ENCODE measurements around the gene BANP. TPM values are rescaled to one million over a fixed set of nuclear protein-coding genes. Genes with fewer than 3 reads are reported as not detected.
"Not testable (repeated sequence)": the region's sequence is repeated elsewhere in the genome, so short reads cannot be mapped to it uniquely, and the experiment has no call there.

Gene BANP
- total RNA-seq, 1 experiment from 2014 or later: 49.6 TPM

DNA sequence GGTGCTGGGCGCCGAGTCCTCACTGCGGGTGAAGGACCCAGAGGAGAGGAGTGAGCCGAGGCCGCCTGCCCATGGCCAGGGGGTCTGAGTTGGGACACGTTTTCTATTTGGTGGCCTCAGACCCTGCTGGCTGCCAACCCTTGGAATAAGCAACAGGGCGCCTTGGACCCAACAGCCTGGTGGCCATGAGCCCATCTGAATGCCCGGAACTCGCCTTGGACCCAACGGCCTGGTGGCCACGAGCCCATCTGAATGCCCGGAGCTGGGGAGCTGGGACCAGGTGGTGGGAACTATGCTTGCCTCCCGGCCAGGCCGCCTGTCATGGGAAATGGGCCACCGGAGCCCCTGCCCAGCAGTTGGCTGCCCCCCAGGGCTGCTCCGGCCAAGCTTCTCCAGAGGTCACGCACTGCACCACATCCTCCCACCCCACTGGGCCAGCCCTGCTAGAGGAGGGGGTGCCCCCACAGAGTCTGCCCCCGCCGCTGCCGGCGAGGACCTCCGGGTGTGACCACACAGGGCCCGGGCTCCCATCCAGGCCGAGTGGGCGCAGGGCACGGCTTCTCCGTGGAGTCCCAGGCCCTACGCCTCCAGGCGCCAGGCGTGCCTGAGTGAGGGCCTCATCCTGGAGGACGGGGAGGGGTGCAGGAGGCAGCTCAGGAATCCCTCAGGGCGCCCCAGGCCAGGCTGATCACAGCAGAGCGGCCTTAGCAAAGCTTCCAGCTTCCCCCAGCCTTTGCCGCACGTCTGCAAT is 140.2 kb downstream of the BANP start:
- H3K36me3 Mint-ChIP-seq (ENCODE audit: insufficient read depth, unreplicated experiment); H3K4me3 Mint-ChIP-seq (ENCODE audit: low read depth, unreplicated experiment); H3K9me3 Mint-ChIP-seq (ENCODE audit: low read depth, unreplicated experiment); BruUV-seq (replicated peaks); H3K4me1 Mint-ChIP-seq (ENCODE audit: low read depth, unreplicated experiment); H3K27ac Mint-ChIP-seq (ENCODE audit: unreplicated experiment); DNase-seq; intact Hi-C loops (cut with micrococcal nuclease; ENCODE audit: unreplicated experiment): not testable (repeated sequence)
- CTCF ChIA-PET: interaction anchor here (0.5 kb wide), 1 partner anchor 164 kb away, joined by 4 read pairs; no protein-coding TSS in a partner anchor
- peaks cover 39% of the 10 kb centered on the region for H3K27me3 Mint-ChIP-seq (ENCODE audit: unreplicated experiment)

DNA sequence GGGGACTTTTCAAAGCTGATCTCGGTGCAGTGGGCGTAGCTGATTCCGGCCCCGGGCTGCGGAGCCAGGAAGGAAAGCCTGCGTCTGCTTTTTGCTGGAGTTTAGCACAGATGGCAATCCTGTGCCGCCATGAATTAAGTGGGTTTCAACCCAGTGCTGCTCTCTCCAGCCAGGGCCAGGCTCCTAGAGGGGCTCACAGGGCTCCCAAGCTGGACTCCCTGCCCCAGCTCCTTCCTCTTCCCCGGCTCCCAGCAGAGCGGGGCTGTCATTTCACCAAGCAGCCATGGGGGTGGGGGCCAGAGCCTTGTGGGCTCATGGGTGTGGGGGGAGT is 140.7 kb downstream of the BANP start:
- H3K4me1 Mint-ChIP-seq (ENCODE audit: low read depth, unreplicated experiment); H3K27ac Mint-ChIP-seq (ENCODE audit: unreplicated experiment); DNase-seq; intact Hi-C loops (cut with micrococcal nuclease; ENCODE audit: unreplicated experiment); BruUV-seq (replicated peaks); H3K36me3 Mint-ChIP-seq (ENCODE audit: insufficient read depth, unreplicated experiment); H3K4me3 Mint-ChIP-seq (ENCODE audit: low read depth, unreplicated experiment); H3K9me3 Mint-ChIP-seq (ENCODE audit: low read depth, unreplicated experiment): not testable (repeated sequence)
- CTCF ChIA-PET: interaction anchor here (0.5 kb wide), 1 partner anchor 164 kb away, joined by 4 read pairs; no protein-coding TSS in a partner anchor
- peaks cover 34% of the 10 kb centered on the region for H3K27me3 Mint-ChIP-seq (ENCODE audit: unreplicated experiment)

DNA sequence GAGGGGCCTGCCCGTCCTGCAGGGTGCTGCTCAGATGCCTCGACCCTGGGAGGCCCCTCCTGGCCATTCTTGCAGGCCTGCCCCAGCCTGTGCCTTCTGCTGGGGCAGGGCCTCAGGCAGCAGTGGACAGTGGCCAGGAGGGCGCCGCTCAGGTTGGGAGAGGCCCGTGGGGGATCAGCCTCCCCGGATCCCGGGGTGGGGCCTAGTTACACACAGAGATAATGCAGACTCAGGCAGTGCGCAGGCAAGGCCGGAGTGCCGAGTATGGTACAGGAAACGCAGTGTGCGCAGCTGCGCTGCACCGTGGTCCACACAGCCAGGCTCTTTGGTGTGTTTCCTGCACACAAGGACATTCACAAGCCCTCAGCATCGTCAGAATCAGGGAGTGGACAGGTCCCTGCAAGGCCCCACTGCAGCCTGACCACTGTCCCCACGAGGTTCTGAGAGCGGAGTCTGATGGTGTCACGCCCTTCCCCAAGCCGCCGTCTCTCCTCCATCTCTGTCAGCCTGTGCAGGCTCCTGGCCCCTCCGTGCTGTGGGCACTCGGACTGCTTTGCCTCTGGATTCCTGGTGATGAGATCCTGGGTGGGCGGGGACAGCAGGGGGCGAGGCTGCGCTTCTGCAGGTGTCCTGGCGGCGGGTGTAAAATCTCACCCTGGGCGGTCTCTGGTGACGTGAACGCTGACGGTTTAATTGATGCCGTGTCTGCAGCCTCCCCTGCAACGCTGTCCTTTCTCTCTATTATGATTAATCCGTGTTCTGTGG is 141.7 kb downstream of the BANP start:
- H3K36me3 Mint-ChIP-seq (ENCODE audit: insufficient read depth, unreplicated experiment); BruUV-seq (replicated peaks); DNase-seq; H3K4me1 Mint-ChIP-seq (ENCODE audit: low read depth, unreplicated experiment); H3K4me3 Mint-ChIP-seq (ENCODE audit: low read depth, unreplicated experiment); intact Hi-C loops (cut with micrococcal nuclease; ENCODE audit: unreplicated experiment); CTCF ChIA-PET; H3K27ac Mint-ChIP-seq (ENCODE audit: unreplicated experiment); H3K9me3 Mint-ChIP-seq (ENCODE audit: low read depth, unreplicated experiment): not testable (repeated sequence)
- H3K27me3 Mint-ChIP-seq (ENCODE audit: unreplicated experiment): peaks cover 29% of the 10 kb centered on the region

DNA sequence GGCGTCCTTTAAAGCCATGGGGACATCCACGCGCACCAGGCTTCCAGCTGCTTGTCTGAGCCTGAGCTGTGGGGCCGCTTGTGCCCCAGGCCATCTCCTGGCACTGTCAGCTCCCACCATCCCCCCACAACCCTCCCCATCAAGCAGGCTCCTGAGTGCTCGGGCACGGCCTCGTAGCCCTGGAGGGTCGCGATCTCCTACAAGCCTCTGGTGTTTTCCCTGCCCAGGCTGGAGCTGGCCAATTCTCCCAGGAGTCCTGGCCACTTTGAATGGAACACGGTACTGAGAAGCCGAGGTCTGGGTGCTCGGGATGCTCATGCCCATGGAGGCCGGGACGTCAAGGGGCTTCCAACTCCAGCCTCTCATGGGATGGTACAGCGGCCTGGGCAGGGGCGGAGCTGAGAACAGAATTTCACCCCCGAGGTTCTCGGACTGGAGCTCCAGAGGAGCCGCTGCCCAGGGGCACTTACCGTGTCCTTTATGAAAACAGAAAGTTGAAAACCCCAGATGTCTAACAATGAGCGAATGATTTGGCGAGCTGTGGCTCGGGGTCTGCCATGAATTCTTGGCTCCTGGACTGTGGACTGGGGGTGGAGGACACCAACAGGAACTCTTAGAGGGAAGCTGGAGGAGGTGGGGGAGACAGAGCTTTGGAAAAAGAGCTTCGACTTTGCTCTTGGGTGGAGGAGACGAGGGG is 142.5 kb downstream of the BANP start:
- H3K4me1 Mint-ChIP-seq (ENCODE audit: low read depth, unreplicated experiment); CTCF ChIA-PET; H3K4me3 Mint-ChIP-seq (ENCODE audit: low read depth, unreplicated experiment); DNase-seq; intact Hi-C loops (cut with micrococcal nuclease; ENCODE audit: unreplicated experiment); H3K36me3 Mint-ChIP-seq (ENCODE audit: insufficient read depth, unreplicated experiment); H3K27ac Mint-ChIP-seq (ENCODE audit: unreplicated experiment); H3K9me3 Mint-ChIP-seq (ENCODE audit: low read depth, unreplicated experiment); BruUV-seq (replicated peaks): not testable (repeated sequence)
- H3K27me3 Mint-ChIP-seq (ENCODE audit: unreplicated experiment): peaks cover 29% of the 10 kb centered on the region

DNA sequence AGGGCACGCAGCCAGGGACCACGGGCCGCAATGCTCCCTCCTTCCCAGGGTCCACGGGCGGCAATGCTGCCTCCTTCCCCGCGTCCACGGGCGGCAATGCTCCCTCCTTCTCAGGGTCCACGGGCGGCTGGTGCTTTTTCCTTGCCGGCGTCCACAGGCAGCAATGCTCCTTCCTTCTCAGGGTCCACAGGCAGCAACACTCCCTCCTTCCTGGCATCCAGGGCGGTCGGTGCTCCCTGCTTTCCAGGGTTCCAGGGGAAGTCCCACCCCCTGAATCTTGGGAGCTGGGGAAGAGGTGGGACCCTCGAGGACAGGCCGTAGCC is 143.0 kb downstream of the BANP start:
- intact Hi-C loops (cut with micrococcal nuclease; ENCODE audit: unreplicated experiment); BruUV-seq (replicated peaks); CTCF ChIA-PET; H3K27ac Mint-ChIP-seq (ENCODE audit: unreplicated experiment); H3K4me1 Mint-ChIP-seq (ENCODE audit: low read depth, unreplicated experiment); H3K36me3 Mint-ChIP-seq (ENCODE audit: insufficient read depth, unreplicated experiment); H3K4me3 Mint-ChIP-seq (ENCODE audit: low read depth, unreplicated experiment); DNase-seq; H3K9me3 Mint-ChIP-seq (ENCODE audit: low read depth, unreplicated experiment): not testable (repeated sequence)
- H3K27me3 Mint-ChIP-seq (ENCODE audit: unreplicated experiment): peaks cover 31% of the 10 kb centered on the region

DNA sequence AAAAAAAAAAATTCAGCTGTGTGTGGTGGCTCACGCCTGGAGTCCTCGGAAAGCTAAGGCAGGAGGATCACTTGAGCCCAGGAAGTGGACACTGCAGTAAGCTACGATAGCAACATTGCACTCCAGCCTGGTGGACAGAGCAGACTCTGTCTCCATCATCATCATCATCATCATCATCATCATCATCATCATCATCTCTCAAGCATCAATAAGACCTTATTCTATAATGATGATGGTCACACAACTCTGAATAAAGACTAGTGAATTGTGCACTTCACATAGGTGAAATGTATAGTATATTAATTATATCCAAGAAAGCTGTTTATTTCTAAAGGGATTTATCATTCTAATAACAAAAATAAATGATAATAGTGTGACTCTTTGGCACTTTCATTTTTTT is 143.7 kb downstream of the BANP start:
- H3K36me3 Mint-ChIP-seq (ENCODE audit: insufficient read depth, unreplicated experiment); H3K27ac Mint-ChIP-seq (ENCODE audit: unreplicated experiment); CTCF ChIA-PET; BruUV-seq (replicated peaks); H3K9me3 Mint-ChIP-seq (ENCODE audit: low read depth, unreplicated experiment); DNase-seq; H3K4me3 Mint-ChIP-seq (ENCODE audit: low read depth, unreplicated experiment); H3K4me1 Mint-ChIP-seq (ENCODE audit: low read depth, unreplicated experiment); intact Hi-C loops (cut with micrococcal nuclease; ENCODE audit: unreplicated experiment): not testable (repeated sequence)
- peaks cover 31% of the 10 kb centered on the region for H3K27me3 Mint-ChIP-seq (ENCODE audit: unreplicated experiment)

DNA sequence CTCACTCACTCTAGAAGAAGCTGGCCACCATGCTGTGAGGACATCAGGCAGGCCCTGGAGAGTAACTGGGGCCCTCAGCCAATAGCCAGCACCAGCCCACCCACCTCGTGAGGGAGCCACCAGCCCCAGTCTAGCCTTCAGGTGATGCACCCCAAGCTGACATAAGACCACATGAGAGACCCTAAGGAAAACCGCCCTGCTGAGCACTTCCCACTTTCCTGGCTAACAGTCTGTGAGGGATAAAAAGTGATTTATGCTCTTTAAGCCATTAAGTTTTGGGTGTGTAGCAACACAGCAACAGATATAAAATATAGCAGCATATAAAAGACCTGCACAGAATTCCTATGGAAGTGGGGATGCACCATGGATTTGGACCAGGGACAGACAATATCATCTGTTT is 145.4 kb downstream of the BANP start:
- CTCF ChIA-PET; DNase-seq; H3K36me3 Mint-ChIP-seq (ENCODE audit: insufficient read depth, unreplicated experiment); intact Hi-C loops (cut with micrococcal nuclease; ENCODE audit: unreplicated experiment); H3K4me3 Mint-ChIP-seq (ENCODE audit: low read depth, unreplicated experiment); H3K4me1 Mint-ChIP-seq (ENCODE audit: low read depth, unreplicated experiment); H3K9me3 Mint-ChIP-seq (ENCODE audit: low read depth, unreplicated experiment); H3K27ac Mint-ChIP-seq (ENCODE audit: unreplicated experiment); BruUV-seq (replicated peaks): not testable (repeated sequence)
- peaks cover 42% of the 10 kb centered on the region for H3K27me3 Mint-ChIP-seq (ENCODE audit: unreplicated experiment)

All from Calu3 (cell line).